ENCODE measurements around the gene RPE. TPM values are rescaled to one million over a fixed set of nuclear protein-coding genes. Genes with fewer than 3 reads are reported as not detected.

Gene RPE
- total and polyA plus RNA-seq, 10 of the 15 experiments (the other 5 are each of a cell fraction or from before 2014, with no cell fraction given) = 41.5 to 75.3 (median 46.8) TPM

- CTCF ChIA-PET = no interaction called here
- 95% methylated on average over 4 of the region's 4 CpGs for WGBS (ENCODE audit: insufficient coverage, insufficient replicate concordance, low lambda C conversion rate, missing lambda C conversion rate)
- no peak for ATAC-seq
Measured at GRCh38 chr2:210035679-210036078, 33.2 kb downstream of the RPE start.

More at GRCh38 chr2:210035679-210036078, 33.2 kb downstream of the RPE start:
- ChIA-PET POLR2A (no interaction called here), RAD21 (ENCODE audit: unreplicated experiment) (no interaction called here), SMC1A (ENCODE audit: uncharacterized antibody, unreplicated experiment) (no interaction called here)
- H2AFZ ChIP-seq (ENCODE audit: control insufficient read depth, low read depth, low read length) = no peak overlapping the region
- TF ChIP-seq SREBF2 (IDR thresholded peaks at IDR 0.05; ENCODE audit: low read length) (no peak), ASH2L (IDR thresholded peaks at IDR 0.05; ENCODE audit: borderline replicate concordance, low read depth) (no peak), PML (IDR thresholded peaks at IDR 0.05; ENCODE audit: low read length) (no peak), CTCF (IDR thresholded peaks at IDR 0.05 in 2 of 3, conservative IDR thresholded peaks at IDR 0.05 in 1 of 3; ENCODE audit: control insufficient read depth in 2 of 3, extremely low read depth in 1 of 3, insufficient read depth in 1 of 3, low read depth in 3 of 3, low read length in 3 of 3) (no peak), IKZF2 (IDR thresholded peaks at IDR 0.05) (no peak)
- TF ChIP-seq, protein P1, sequence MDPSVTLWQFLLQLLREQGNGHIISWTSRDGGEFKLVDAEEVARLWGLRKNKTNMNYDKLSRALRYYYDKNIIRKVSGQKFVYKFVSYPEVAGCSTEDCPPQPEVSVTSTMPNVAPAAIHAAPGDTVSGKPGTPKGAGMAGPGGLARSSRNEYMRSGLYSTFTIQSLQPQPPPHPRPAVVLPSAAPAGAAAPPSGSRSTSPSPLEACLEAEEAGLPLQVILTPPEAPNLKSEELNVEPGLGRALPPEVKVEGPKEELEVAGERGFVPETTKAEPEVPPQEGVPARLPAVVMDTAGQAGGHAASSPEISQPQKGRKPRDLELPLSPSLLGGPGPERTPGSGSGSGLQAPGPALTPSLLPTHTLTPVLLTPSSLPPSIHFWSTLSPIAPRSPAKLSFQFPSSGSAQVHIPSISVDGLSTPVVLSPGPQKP (IDR thresholded peaks at IDR 0.05; ENCODE audit: low read depth, low read length) = no peak
- TF ChIP-seq, protein P2, sequence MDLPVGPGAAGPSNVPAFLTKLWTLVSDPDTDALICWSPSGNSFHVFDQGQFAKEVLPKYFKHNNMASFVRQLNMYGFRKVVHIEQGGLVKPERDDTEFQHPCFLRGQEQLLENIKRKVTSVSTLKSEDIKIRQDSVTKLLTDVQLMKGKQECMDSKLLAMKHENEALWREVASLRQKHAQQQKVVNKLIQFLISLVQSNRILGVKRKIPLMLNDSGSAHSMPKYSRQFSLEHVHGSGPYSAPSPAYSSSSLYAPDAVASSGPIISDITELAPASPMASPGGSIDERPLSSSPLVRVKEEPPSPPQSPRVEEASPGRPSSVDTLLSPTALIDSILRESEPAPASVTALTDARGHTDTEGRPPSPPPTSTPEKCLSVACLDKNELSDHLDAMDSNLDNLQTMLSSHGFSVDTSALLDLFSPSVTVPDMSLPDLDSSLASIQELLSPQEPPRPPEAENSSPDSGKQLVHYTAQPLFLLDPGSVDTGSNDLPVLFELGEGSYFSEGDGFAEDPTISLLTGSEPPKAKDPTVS (IDR thresholded peaks at IDR 0.05; ENCODE audit: low read depth, low read length) = no peak
- no peak overlapping the region for H3K4me2 ChIP-seq (ENCODE audit: control insufficient read depth, insufficient read depth)
- H4K20me1 ChIP-seq (ENCODE audit: control insufficient read depth, insufficient read depth) = no peaks in the 10 kb centered on the region
- intact Hi-C loops (cut with micrococcal nuclease; ENCODE audit: unreplicated experiment) = no loop called here
- in situ Hi-C loops (cut with MboI) = no loop called here
- peaks cover 0 to 5% of the 10 kb centered on the region in 2 experiments; a peak in 1 of 4 replicates for H3K36me3 ChIP-seq (ENCODE audit: control insufficient read depth in 2 of 2, insufficient read depth in 2 of 2, low read length in 1 of 2)
- no peaks in the 10 kb centered on the region for H3K9me3 ChIP-seq (replicated peaks; ENCODE audit: control insufficient read depth, insufficient read depth, low read length)
- H3K4me1 ChIP-seq (ENCODE audit: control insufficient read depth, insufficient read depth, low read length) = no peaks in the 10 kb centered on the region
- H3K79me2 ChIP-seq (ENCODE audit: control insufficient read depth, insufficient read depth, low read length) = no peaks in the 10 kb centered on the region
- no peaks in the 10 kb centered on the region for H3K27me3 ChIP-seq (replicated peaks in 1 of 2; ENCODE audit: control insufficient read depth in 2 of 2, insufficient read depth in 2 of 2, low read length in 1 of 2)
- H3K4me3 ChIP-seq = no peak overlapping the region
- DNase-seq (ENCODE audit: low read depth, low spot score) (no peak), FAIRE-seq (no peak)
- no TSS peak for BruUV-seq (replicated peaks)
- no peak overlapping the region for H3K27ac ChIP-seq (ENCODE audit: control insufficient read depth, insufficient read depth)
- H3K9ac ChIP-seq (ENCODE audit: control insufficient read depth, insufficient read depth, low read length) = no peak overlapping the region

Data from GM12878 (cell line).